ENCODE measurements around the gene ARVCF. TPM values are rescaled to one million over a fixed set of nuclear protein-coding genes. Genes with fewer than 3 reads are reported as not detected.

ARVCF gene
- total RNA-seq, 1 donor from 2014 or later = 119 TPM

GRCh38 chr22:20035375-20036083 is 18.9 kb upstream of the ARVCF start:
- no peak for DNase-seq
- Mint-ChIP-seq H3K36me3 (ENCODE audit: unreplicated experiment) (no peaks in the 10 kb centered on the region), H3K9me3 (ENCODE audit: unreplicated experiment) (peaks cover 5% of the 10 kb centered on the region), H3K27me3 (ENCODE audit: unreplicated experiment) (no peaks in the 10 kb centered on the region), H3K27ac (ENCODE audit: unreplicated experiment) (no peak overlapping the region), H3K4me3 (ENCODE audit: unreplicated experiment) (no peak overlapping the region), H3K4me1 (ENCODE audit: low read depth, unreplicated experiment) (peaks cover 4% of the 10 kb centered on the region)
- TF ChIP-seq CTCF (IDR thresholded peaks at IDR 0.05; ENCODE audit: partially characterized antibody, unreplicated experiment) = no peak

- no peak overlapping the region for H3K4me3 Mint-ChIP-seq (ENCODE audit: unreplicated experiment)
- H3K27ac Mint-ChIP-seq (ENCODE audit: unreplicated experiment) = no peak overlapping the region
- no peaks in the 10 kb centered on the region for H3K36me3 Mint-ChIP-seq (ENCODE audit: unreplicated experiment)
- no peaks in the 10 kb centered on the region for H3K27me3 Mint-ChIP-seq (ENCODE audit: unreplicated experiment)
- H3K9me3 Mint-ChIP-seq (ENCODE audit: unreplicated experiment) = peaks cover 4% of the 10 kb centered on the region
- TF ChIP-seq CTCF (IDR thresholded peaks at IDR 0.05; ENCODE audit: partially characterized antibody, unreplicated experiment) = no peak
- DNase-seq = no peak
- H3K4me1 Mint-ChIP-seq (ENCODE audit: low read depth, unreplicated experiment) = peaks cover 7% of the 10 kb centered on the region
These were observed 17.5 kb upstream of the ARVCF start for GRCh38 chr22:20034143-20034542.

GRCh38 chr22:20033045-20033706 is 16.6 kb upstream of the ARVCF start:
- Mint-ChIP-seq H3K27me3 (ENCODE audit: unreplicated experiment) (no peaks in the 10 kb centered on the region), H3K36me3 (ENCODE audit: unreplicated experiment) (no peaks in the 10 kb centered on the region), H3K27ac (ENCODE audit: unreplicated experiment) (no peak overlapping the region), H3K4me1 (ENCODE audit: low read depth, unreplicated experiment) (peaks cover 9% of the 10 kb centered on the region), H3K9me3 (ENCODE audit: unreplicated experiment) (peaks cover 5% of the 10 kb centered on the region), H3K4me3 (ENCODE audit: unreplicated experiment) (no peak overlapping the region)
- TF ChIP-seq CTCF (IDR thresholded peaks at IDR 0.05; ENCODE audit: partially characterized antibody, unreplicated experiment) = no peak
- no peak for DNase-seq

GRCh38 chr22:20032407-20032991 is 15.9 kb upstream of the ARVCF start:
- Mint-ChIP-seq H3K27me3 (ENCODE audit: unreplicated experiment) (no peaks in the 10 kb centered on the region), H3K27ac (ENCODE audit: unreplicated experiment) (no peak overlapping the region), H3K4me3 (ENCODE audit: unreplicated experiment) (no peak overlapping the region), H3K36me3 (ENCODE audit: unreplicated experiment) (no peaks in the 10 kb centered on the region), H3K4me1 (ENCODE audit: low read depth, unreplicated experiment) (peaks cover 9% of the 10 kb centered on the region), H3K9me3 (ENCODE audit: unreplicated experiment) (peaks cover 5% of the 10 kb centered on the region)
- no peak for TF ChIP-seq CTCF (IDR thresholded peaks at IDR 0.05; ENCODE audit: partially characterized antibody, unreplicated experiment)
- DNase-seq = no peak
